T-helper 1 cell treated with Interleukin-12 subunit alpha and Interleukin-12 subunit beta and Interleukin-4 antibody, amounts not matched to agents 30 ng/mL and 1 ng/mL, for 36 hours (primary cell): ENCODE results near the gene RHBDL2. TPM values are rescaled to one million over a fixed set of nuclear protein-coding genes. Genes with fewer than 3 reads are reported as not detected.
"Not testable (repeated sequence)": the region's sequence is repeated elsewhere in the genome, so short reads cannot be mapped to it uniquely, and the experiment has no call there.

Experiments
- intact Hi-C: fragments of 100-400 bp; cut with micrococcal nuclease; formaldehyde crosslinking; loops from one replicate; pipeline ENCODE4 v1.15.1; 2024
- total RNA-seq: library from RNA; stranded (reverse); gene quantifications from 2 replicates; pipeline ENCODE4 v1.2.3, GENCODE V29; 2022

The RHBDL2 gene, protein sequence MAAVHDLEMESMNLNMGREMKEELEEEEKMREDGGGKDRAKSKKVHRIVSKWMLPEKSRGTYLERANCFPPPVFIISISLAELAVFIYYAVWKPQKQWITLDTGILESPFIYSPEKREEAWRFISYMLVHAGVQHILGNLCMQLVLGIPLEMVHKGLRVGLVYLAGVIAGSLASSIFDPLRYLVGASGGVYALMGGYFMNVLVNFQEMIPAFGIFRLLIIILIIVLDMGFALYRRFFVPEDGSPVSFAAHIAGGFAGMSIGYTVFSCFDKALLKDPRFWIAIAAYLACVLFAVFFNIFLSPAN
- total RNA-seq, result not detected in 2 replicates

DNA sequence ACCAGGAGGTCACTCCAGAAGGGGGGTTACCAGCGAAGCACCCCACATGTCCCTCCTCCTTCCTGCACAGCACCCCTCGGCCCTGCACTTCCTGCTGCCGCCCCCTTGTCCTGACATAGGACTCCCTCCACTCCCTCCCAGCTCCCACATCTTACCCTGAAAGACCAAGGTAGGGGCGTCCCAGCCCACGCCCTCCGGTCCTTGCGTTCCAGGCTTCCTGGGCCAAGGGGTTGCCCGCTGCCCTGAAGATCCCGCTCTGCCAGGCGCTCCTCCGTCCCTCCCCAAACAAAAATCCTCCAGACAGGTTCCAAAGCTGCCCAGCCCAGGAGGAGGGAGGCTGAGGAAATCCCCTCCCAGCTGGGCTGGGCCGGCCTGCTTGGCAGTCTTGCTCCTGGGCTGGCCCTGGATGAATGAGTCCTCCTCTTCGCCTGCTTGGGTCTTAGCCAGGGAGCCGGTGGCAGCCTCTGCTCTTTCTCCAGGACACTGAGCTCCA lies at the start of gene RHBDL2:
Gene RHBDL2, minus strand, starts transcription at position 304 of the 493 bp plus-strand sequence. CDS start 22,618 bp downstream, outside the sequence.
- intact Hi-C loops, result no loop called here

GRCh38 chr1:38990738-38991637 lies 49.4 kb upstream of the RHBDL2 start, which contains the start of gene AKIRIN1:
TSS of gene AKIRIN1 (plus strand) at chr1:38991276. CDS start at chr1:38991381, 105 bp downstream.
- intact Hi-C loops, result loop anchor here (1.0 to 10.0 kb wide), 5 partner anchors 14 to 204 kb away; partner anchors contain the start of genes MYCBP, NDUFS5 and RRAGC

- intact Hi-C loops, result loop anchor here (1.0 to 10.0 kb wide), 2 partner anchors 13 to 204 kb away; no protein-coding TSS in a partner anchor
Measured at GRCh38 chr1:38990386-38990737, 48.7 kb upstream of the RHBDL2 start.

DNA sequence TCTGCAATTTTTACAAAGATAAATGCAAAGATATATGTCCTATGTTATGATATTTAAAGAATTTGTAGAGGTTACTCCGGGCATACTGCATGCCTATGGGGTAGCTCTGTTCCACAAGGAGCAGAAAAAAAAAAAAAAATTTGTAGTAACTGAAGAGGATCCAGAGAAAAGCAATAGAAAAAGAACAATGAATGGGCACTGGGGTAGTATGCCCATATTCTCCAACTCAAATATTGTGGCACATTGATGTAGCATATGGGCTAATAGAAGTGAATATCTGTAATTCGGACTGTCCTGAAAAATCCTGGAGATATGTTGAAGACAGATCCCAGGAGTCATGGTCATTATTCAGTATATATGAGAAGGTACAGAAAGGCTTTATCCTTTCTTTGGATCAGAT lies 48.3 kb upstream of the RHBDL2 start:
- intact Hi-C loops, result loop anchor here (1.0 to 10.0 kb wide), 2 partner anchors 13 to 205 kb away; no protein-coding TSS in a partner anchor

GRCh38 chr1:38979380-38979779 lies 37.8 kb upstream of the RHBDL2 start:
- intact Hi-C loops, result not testable (repeated sequence)

DNA sequence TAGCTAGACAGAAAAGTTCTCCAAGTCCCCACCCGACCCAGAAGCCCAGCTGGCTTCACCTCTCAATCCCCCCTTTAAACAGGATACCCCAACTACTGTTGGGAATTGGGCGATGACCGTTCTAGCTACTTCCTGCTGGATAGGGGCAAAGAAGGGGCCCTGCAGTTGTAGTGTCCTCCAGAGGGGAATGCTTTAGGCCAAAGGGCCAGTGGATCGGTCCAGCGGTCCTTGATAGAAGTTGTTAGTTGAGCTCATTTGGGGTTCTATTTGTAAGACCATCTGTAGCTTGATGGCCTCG lies 36.6 kb upstream of the RHBDL2 start:
- intact Hi-C loops, result loop anchor here (1.0 kb wide), 1 partner anchor 105 kb away; the partner anchor contains the start of gene MYCBP

- intact Hi-C loops, result loop anchor here (1.0 kb wide), 3 partner anchors 13 to 104 kb away; partner anchors contain the start of genes MYCBP and NDUFS5
Measured at GRCh38 chr1:38977399-38978244, 36.0 kb upstream of the RHBDL2 start.

- intact Hi-C loops, result no loop called here
Measured at GRCh38 chr1:38973659-38974437, 32.2 kb upstream of the RHBDL2 start.

GRCh38 chr1:38973145-38973544 lies 31.5 kb upstream of the RHBDL2 start:
- intact Hi-C loops, result not testable (repeated sequence)

DNA sequence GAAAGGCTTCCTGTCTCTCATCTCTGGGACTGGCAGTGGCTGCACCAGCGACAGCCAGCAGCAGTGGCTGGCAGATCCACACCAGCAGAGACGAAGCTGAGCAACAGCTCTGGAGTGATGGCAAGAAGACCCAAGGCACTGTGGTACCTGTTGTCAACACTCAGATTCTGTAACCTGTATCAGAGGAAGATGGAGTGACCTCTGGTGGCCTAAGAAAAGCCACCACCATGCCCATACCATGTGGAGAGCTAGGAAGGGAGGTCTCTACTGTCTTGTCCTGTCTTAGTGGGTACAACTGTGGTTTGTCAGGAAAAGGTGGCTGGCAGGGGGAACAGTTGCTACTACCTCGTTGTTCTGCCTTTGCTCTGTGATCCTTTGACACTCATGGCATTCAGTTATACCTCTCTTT lies 22.5 kb upstream of the RHBDL2 start:
- intact Hi-C loops, result no loop called here

GRCh38 chr1:38962560-38962959 lies 20.9 kb upstream of the RHBDL2 start:
- intact Hi-C loops, result no loop called here

DNA sequence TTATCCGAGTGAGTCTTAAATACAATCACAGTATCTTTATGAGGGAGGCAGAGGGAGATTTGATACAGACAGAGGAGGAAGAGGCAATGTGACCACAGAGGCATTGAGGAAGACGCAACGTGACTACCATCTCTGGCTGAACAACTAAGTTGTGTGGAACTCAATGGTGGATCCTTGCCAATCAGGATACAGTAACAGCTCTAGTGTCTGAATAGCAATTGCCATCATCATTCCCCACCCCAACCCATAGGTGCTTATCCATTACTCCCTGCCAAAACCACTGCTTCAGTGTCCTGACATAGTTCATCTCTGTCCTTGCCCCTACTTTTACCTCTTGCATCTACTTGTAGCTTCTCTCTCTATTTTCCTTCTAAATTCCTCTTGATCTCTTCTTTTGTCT lies 20.5 kb upstream of the RHBDL2 start:
- intact Hi-C loops, result no loop called here

GRCh38 chr1:38958967-38959366 lies 17.3 kb upstream of the RHBDL2 start:
- intact Hi-C loops, result no loop called here

GRCh38 chr1:38953433-38953860 lies 11.8 kb upstream of the RHBDL2 start:
- intact Hi-C loops, result no loop called here

DNA sequence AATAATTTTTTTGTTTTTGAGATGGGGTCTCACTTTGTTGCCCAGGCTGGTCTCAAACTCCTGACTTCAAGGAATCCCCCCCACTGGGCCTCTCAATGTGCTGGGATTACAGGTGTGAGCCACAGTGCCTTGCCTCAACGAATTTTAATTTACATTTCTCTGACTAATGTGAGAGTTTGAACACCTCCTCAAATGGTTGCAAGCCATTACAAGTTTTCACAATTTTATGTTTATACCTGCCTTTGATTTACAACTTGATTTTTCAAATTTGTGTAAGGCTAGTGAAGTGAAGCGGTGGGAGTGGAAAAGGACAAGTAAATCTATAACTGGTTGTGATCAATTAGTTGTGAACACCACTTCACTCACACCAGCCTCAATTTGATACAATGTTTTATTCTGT lies 8.9 kb upstream of the RHBDL2 start:
- intact Hi-C loops, result no loop called here

GRCh38 chr1:38944547-38944946 lies 2.9 kb upstream of the RHBDL2 start:
- intact Hi-C loops, result no loop called here

- intact Hi-C loops, result no loop called here
Measured at GRCh38 chr1:38942664-38943428, 1.2 kb upstream of the RHBDL2 start.

- intact Hi-C loops, result no loop called here
Measured at GRCh38 chr1:38941093-38941492, 537 bp downstream of the RHBDL2 start.

DNA sequence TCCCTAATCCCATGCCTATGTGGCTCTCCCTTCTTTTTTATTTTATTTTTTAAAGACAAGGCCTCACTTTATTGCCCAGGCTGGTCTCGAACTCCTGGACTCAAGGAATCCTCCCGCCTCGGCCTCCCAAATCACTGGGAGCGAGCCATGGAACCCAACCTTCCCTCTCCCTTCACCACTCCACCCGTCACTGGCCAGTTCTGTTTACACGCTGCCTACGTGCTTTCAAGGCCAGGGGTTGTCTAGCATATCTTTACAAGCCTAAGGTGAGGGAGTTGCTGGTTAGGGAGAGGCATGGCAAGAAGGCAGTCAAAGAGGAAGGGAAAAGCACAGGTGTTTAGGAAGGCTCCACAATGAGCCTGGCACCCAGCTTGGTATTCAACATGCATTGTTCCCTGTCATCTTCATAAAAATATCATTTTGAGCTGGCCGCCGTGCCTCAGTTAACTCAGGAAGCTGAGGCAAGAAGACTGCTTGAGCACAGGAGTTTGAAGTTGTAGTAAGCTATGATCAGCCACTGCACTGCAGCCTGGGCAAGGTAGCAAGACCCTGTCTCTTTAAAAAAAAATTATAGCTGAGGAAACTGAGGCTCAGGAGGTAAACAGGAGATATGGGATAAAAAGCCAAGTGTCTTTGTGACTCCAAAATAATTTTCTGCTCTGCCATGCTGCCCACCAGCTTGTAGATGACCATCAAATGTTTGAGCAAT lies 1.1 kb downstream of the RHBDL2 start:
- intact Hi-C loops, result no loop called here
